HEK293T (cell line): ENCODE results near the gene TTLL11.

ENCODE experiments used
- BHLHE40 ChIP-seq: fragments of 450-650 bp; IDR thresholded peaks from 2 replicates; pipeline ENCODE4 v1.6.1; 2016; ENCODE audit warnings: mild to moderate bottlenecking, moderate library complexity, borderline replicate concordance
- CTBP1 ChIP-seq: fragments of 450-650 bp; IDR thresholded peaks from 2 replicates; pipeline ENCODE4 v1.6.1; 2016; ENCODE audit warnings: borderline replicate concordance
- ELF4 ChIP-seq: fragments of 450-650 bp; IDR thresholded peaks from 2 replicates; pipeline ENCODE4 v1.6.1; 2017; ENCODE audit warnings: antibody characterized with exemption
- FOXA1 ChIP-seq: fragments of 450-650 bp; IDR thresholded peaks from 2 replicates; pipeline ENCODE4 v1.6.1; 2016; ENCODE audit warnings: mild to moderate bottlenecking
- FOXM1 ChIP-seq: fragments of 450-650 bp; IDR thresholded peaks from 2 replicates; pipeline ENCODE4 v1.6.1; 2017; ENCODE audit warnings: mild to moderate bottlenecking, borderline replicate concordance
- HDGF ChIP-seq: fragments of 450-650 bp; IDR thresholded peaks from 2 replicates; pipeline ENCODE4 v1.6.1; 2017; ENCODE audit warnings: antibody characterized with exemption, borderline replicate concordance
- L3MBTL2 ChIP-seq: fragments of 450-650 bp; conservative IDR thresholded peaks from 2 replicates; pipeline ENCODE4 v1.6.1; 2016; ENCODE audit warnings: mild to moderate bottlenecking
- LEF1 ChIP-seq: fragments of 450-650 bp; IDR thresholded peaks from 2 replicates; pipeline ENCODE4 v1.6.1; 2017; ENCODE audit warnings: mild to moderate bottlenecking, borderline replicate concordance
- NFRKB ChIP-seq: fragments of 450-650 bp; IDR thresholded peaks from 2 replicates; pipeline ENCODE4 v1.6.1; 2016; ENCODE audit warnings: mild to moderate bottlenecking, moderate library complexity
- SP1 ChIP-seq: fragments of 450-650 bp; IDR thresholded peaks from 2 replicates; pipeline ENCODE4 v1.6.1; 2017
- SUZ12 ChIP-seq: fragments of 450-650 bp; IDR thresholded peaks from 2 replicates; pipeline ENCODE4 v1.6.1; 2016; ENCODE audit warnings: mild to moderate bottlenecking
- ZNF384 ChIP-seq: fragments of 450-650 bp; IDR thresholded peaks from 2 replicates; pipeline ENCODE4 v1.6.1; 2016
- TF ChIP-seq, protein P1 (sequence below): fragments of 450-650 bp; IDR thresholded peaks from 2 replicates; pipeline ENCODE4 v1.6.1; 2016

DNA sequence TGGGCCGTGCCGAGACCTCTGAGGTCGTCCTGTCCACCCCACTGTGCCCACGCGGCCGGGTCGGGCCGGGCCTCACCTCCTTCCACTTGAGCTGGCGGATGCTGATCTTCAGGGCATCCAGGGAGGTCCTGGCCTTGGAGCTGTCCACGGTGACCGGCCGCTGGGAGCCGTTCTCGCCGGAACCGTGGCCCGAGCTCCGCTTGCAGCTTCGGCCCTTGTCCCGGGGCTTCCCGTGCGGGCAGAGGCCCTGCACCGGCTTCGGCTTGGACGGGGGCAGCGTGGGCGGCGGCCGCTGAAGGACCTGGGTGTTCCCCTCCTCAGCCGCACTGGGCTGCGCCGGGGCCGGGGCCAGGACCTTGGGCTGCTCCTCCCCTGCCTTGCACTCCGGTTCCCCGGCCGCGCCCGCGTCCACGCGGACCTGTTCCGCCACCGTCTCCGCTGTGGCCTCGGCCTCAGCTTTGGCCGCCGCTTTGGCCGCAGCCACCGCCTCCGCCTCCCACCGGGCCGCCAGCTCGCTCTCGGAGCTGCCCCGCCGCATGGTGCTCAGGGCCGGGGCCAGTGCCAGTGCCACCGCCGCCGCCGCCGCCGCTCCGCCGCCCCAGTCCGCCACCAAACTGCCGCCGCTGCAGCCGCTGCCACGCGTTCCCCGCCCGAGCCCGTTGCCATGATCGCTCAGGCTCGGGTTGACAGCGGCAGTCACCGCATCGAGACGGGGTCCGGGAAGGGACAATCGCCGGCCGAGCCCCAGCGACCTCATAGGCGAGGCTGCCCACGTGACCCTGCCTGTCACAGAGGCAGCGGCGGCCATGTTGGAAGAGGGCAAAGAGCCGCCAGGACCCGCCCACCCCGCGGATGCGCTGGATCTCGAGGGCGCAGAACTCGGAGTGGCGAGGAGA, at the start of gene TTLL11:
- TF ChIP-seq FOXM1 (no peak), ZNF384 (no peak), BHLHE40 (no peak), NFRKB (no peak), SUZ12 (no peak), CTBP1 (no peak), ELF4 (no peak), FOXA1 (no peak), HDGF (no peak), SP1 (no peak), L3MBTL2 (no peak), LEF1 (0 out of 2 replicates have a peak, but pooled peaks have one; percentile 38)
- TF ChIP-seq, protein P1, sequence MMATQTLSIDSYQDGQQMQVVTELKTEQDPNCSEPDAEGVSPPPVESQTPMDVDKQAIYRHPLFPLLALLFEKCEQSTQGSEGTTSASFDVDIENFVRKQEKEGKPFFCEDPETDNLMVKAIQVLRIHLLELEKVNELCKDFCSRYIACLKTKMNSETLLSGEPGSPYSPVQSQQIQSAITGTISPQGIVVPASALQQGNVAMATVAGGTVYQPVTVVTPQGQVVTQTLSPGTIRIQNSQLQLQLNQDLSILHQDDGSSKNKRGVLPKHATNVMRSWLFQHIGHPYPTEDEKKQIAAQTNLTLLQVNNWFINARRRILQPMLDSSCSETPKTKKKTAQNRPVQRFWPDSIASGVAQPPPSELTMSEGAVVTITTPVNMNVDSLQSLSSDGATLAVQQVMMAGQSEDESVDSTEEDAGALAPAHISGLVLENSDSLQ = peak; percentile 81
